Embryonic facial prominence (tissue), 1 donor: Measurements from ENCODE around the gene NECAB3.

Experiments used
- DNase-seq: peaks from one replicate; pipeline ENCODE4 v3.0.0-alpha.2; 2016; ENCODE audit errors: extremely low spot score

Gene NECAB3

DNA sequence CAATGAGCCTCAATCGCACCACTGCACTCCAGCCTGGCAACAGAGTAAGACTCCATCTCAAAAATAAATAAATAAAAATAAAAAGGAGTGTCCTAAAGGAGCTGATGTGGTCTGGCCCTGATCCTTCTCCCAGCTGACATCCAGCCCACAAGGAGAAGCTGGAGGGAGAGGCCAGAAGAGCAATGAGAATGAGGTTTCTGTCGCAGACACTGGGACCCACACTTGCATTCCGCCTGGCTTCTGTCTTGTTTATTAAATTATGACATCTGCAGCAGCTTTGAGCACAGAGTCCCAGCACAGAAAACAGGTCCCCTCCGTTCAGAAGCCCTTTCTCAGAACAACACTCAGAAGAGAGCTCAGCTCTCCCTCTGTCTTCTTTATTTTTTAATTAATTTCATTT, 22.2 kb upstream of the NECAB3 start:
- no peak for DNase-seq

DNA sequence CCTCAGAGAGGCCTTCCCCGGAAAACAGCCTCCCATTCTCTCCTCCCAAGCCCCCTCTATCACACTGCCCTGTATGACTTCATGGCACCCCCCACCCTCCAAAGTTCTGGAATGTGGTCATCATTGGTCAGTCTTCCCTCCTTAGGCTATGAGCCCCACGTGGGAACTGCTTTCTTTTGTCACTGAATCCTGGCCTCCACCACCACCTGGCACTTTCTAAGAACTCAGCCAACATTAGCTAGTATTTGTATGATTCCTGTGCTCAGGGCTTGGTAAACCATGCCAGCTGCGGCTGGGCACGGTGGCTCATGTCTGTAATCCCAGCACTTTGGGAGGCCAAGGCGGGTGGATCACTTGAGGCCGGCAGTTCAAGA, 20.4 kb upstream of the NECAB3 start:
- no peak for DNase-seq

DNA sequence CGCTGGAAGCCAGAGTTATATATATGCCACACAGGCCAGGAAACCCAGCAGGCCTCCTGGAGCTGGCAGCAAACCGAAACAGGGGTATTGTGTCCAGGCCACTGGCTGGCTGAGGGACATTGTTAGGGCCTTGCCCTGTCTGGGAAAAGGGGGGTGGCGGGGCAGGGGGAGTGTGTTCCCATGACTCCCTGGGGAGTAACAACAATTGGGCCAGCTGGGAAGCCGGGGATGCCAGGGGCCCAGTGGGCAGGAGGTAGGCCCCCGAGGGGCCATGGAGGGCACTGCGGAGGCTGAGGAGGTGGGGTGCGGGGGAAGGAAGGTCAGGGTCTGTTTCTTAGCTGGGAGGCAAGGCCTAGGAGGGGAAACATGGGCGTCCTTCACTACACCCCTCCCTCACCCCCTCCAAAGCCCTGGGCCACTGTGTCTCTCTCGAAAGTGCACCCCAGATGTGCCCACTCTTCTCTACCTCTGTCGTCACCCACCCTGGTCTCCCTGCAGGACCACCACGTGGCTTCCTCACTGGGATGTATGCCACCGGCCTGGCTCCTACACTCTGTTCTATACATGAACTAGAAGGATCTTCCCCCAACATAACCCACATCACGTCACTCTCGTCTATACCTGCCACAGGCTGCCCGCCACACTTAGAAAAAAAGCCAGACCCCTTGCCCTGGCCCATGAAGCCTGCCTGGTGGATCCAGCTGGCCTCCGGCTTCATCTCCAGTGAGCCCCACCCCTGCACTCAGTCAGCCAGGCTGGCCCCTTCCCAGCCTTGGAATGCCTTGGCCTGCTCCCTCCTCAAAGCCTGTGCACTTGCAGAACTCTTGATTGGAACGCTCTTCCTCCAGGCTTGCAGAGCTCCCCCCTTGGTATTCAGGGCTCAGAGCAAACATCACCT, 19.8 kb upstream of the NECAB3 start:
- no peak for DNase-seq

DNA sequence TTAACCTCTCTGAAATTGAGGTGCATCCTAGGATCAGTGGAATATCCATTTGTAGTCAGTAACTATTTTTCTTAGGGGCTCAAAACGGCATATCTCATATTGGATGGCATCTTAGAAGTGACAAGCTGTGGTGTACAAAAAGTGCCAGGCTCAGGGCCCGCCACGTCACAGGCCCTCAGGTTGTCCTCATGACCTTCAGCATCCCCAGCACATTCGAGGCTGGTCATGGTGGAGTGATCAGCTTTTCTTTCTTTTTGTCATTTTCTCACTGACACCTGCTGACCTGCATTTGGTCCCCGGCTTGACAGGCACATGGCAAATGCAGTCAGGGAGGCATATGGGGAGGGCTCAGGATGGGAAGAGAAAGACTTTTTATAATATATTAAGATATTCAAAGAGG, 19.1 kb upstream of the NECAB3 start:
- no peak for DNase-seq

DNA sequence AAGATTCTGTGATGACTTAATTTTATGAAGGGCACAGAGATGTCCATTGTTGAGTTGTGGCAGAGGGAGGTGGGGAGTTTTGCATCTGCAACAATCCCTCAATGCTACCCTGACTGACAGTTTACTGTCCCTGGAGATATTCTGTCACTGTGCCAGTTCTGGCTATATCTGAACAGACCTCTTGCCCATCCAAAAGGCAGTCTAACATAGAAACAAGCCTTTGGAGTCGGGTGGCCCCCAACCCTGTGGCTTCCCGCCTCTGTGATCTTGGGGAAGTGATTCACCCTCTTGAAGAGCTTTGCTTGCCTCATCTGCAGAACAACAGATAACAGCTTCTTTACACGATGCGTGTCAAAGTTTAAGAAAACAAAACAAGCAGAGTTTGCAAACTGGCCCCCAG, 15.7 kb upstream of the NECAB3 start:
- no peak for DNase-seq

DNA sequence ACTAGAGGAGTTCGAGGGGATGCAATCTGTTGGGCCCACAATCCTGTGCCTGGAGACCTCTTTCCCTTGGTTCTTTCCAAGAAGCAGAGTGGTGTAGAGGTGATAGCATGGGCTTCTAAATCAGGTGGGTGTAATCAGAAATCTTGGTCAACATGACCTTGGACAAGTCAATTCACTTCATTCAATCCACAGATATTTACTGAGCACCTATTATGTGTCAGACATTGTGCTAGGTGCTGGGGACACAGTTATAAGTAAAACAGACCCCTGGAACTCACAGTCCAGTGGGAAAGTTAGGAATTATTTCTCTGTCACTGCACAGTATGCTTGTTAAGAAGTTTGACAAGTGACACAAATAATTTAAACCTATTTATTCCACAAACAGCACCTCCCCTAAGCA, 15.3 kb upstream of the NECAB3 start:
- DNase-seq, result no peak

DNA sequence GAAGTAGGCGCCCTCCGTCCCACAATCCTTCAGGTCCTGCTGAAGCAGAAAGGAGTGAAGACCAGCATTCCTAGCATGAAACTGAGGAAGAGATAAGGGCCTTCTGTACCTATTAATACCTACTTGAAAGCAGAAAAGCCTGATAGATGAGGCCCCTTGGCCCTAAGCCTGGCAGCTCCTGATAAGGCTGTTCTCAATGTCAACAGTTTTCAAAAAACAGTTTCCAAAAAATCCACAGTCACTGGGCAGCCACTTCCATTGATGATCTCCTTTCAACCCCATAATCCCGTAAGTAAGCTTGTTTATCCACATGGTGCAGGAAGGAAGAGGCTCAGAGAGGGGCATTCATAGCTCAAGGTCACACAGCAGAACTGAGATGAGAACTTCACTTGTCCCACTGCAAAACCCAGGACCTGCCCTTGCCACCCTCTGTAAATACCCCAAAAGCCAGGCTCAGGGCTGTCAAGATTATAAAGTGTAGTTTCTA, 14.8 kb upstream of the NECAB3 start:
- DNase-seq, result no peak

DNA sequence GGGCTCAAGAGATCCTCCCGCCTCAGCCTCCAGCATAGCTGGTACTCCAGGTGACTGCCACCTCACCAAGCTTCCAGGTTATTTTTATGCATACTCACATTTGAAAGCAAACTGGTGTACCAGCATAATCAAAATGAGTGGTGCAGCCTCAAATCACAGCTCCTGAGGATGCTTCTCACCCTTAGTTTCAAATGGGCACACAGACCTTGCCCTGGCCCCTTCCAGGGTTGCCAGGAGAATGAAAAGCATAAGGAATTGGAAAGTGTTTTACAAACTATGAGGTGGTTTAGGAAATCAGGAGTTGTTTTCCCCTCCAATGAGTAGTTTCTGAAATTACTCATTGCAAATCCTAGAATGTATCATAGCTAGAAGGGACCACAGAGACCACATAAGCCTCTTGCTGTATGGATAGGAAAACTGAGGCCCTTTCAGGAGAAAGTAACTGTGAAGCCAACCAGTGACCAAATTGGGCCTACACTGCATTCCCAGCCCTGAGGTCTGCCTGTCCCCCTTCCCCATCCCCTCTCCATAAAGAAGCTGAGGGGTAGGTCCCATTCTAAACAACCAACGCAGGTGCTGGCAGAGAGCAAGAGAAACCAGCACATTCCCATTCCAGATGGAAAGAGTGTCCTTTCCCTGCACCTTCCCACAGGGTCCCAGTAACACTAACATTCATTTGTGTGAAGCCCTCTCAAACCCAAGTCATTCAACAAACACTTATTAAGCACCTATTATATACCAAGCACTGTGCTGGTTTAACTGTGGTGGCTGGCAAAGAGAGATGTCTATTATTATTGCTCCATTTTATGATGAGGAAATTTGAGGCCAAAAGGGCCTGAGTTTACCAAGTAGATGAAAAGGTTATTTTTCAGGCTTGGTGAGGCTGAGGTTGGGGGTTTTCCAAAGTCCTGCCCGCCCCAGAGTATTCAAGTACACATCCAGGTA, 14.0 kb upstream of the NECAB3 start:
- DNase-seq, result no peak

DNA sequence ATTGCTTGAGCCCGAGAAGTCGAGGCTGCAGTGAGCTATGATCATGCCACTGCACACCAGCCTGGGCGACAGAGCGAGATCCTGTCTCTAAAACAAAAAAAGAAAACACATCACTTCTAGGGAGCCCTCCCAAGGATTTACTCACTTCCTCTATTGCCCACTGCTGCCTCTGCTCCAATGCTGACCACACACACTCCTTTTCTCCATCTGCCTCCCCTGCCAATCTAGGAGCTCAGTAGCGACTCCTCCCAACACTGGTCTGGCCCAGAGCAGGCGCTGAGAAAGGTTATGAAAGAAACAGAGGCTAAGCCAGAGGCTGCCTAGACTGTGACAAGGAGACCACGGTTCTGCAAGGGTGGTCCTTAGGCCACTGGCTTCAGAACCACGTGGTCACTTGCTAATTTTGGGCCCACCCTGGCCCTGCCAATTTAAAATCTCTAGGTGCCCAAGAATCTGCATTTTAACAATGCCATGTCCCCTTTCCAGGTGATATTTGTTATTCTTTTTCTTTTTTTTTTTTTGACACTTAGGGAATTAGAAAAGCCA, 13.2 kb upstream of the NECAB3 start:
- DNase-seq, result no peak

DNA sequence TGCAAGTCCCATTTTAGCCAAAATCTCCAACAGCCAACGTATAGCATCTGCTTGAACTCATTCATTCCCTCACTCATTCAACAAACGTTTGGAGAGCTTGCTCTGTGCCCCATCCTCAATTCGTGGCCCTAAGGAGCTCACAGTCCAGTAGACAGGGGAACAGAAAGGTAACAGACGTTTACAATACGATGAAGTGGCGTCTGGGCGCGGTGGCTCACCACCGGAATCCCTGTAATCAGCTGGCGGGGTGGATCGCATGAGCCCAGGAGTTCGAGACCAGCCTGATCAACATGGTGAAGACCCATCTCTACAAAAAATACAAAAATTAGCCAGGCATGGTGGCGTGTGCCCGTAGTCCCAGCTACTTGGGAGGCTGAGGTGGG, 12.7 kb upstream of the NECAB3 start:
- DNase-seq, result no peak

DNA sequence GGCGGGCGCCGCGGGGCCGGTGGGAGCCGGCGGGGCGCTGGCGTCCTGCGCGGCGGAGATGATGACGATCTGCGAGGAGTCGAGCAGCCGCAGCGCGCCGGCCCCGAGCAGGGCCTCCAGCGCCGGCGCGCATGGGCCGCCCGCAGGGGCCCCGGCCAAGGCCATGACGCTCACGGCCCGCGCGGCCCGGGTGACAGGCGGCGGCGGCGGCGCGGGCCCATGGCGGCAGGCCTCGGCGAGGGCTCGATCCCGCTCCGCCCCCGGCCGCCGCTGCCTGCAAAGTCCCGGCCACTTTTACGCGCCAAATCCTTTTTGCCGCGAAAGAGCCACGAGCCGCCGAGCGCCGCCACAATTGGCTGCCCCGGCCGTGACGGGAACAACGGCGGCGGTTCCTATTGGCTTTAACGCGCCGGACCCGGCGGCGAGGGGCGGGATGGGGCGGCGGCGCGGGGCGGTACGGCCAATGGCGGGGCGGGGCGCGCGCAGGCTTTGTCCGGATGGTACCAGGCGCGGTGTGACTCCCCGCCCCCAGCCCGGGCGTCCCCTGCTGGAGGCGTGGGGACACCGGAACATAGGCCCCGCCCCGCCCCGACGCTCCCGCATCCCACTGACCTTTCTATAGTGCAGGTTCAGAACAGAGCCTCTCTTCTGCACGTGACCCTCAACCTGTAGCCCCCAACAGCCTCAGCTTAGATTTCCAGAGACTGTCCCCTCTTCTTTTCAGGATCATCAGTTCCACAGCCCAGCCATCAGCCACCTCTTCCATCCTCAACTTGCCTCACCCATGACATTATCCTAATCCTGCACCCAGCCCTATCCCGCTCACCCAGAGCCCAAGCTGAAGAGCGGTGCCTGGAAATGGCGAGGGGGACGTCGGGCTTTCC, 12.1 kb upstream of the NECAB3 start, which contains the start of gene E2F1:
Gene E2F1 (minus strand): TSS at position 286 of the 884 bp plus-strand sequence. CDS start 121 bp downstream, at position 165.
- DNase-seq, result peak; percentile 81

DNA sequence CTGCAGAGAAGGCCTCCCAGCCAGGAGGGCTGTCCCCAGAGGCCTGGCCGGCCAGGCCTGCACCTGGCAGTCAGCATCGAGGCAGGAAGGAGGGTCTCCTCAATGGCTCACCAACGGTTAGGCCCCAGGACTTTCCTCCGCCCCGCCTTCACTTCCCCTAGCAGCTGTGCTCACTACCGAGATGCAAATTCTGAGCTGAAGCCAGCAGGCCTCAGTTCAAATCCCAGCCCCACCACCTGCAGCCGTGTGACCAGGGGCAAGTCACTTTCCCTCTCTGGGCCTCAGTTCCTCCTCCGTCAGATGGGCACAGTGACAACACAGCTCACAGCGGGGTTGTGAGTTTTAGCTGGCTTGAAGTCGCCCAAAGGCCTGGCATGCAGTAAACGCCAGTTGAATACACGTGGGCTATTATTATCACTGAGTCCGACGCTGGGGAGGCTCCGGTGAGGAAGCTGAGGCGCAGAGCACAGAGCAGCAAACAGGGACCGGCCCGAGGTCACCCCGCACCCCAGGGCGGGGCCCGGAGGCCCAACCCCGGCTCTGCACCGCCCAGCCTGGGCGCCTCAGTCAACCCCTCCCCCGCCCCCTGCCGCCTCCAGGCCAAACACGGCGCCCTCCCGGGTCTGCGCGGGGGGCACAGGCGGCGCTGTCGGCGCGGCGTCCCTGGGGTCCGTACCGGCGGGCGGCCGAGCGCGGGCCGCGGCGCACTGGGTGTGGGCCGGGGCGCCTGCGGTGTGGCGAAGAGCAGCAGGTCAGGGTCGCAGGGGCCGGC, 11.3 kb upstream of the NECAB3 start:
- DNase-seq, result no peak

DNA sequence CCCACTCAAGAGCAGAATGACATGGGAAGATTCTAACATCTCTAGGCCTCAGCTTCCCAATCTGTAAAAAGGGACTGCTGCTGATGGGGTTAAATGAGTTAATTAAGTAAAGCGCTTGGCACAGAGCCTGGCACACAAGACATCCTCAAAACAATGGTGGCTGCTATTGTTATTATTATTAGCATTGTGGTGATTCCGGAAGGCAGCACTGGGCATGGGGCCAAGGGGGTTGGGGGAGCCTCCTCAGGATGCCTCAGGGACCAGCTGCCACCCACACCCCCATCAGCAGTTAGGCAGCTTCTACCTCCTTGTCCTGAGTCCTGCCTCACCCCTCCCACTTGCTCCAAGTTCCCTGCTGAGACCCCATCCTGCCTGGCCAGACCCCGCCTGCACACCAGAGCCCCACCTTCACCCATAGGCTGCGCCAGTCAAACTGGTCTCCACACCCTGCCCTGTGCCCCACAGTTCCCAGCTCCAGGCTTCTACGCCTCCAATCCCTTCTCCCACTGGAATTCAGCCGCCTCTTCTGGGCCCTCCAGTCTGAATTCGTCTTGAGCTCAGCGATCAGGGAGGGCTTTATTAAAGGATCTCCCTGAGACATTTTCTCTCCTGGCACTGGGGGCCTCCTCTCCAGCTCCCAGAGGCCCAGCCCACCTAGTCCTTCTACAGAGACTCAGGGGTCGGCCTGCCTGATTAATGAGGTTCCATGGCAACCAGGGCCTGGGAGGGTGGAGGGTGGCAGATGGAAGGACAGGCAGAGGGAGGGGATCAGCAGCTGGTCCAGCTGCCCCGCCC, 10.5 kb upstream of the NECAB3 start:
- no peak for DNase-seq

DNA sequence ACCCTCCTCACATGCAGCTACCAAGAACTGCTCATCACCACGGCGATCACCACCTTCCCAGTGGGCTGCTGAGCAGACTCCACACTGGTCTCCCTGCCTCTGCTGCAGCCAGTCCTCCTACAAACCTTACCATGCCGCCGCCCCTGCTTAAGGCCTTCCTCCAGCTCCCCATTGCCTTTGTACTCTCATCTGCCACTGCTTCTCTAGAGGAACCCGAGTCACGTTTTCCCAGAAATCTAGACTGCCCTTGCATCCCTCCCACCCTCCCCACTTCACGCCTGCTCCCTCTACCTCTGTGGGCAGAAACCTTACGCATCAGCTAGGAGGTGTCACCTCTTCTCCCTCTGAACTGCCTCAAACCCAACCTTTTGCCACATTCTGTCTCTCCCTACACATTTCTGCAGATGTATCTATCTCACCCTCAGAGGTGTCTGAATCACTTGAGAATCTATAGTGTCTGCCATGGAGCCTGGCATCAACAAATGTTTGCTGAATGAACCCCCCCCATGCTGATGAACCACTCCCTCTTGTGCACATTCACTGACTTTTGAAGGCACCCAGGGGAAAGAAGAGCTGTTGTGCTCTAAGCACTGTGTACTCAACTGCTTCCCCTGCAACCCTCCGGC, 7.6 kb upstream of the NECAB3 start:
- DNase-seq, result no peak

DNA sequence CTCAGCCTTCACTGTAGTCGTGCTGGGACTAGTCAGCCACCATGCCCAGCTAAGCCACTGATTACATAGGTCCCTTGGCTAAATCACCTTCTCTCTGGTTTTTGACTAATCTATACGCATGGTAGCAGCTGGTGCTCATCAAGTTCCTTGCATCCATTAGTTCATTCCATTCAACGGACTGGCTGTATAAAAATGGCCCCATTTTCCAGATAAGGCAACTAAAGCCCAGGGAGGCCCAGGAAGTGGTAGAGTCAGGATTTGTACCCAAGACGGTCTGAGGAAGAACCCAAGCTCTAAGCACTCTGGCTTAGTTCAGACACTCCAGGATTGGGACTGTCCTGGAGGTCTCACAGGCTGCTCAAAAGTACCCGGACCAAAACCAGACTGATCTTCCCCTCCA, 7.1 kb upstream of the NECAB3 start:
- no peak for DNase-seq

DNA sequence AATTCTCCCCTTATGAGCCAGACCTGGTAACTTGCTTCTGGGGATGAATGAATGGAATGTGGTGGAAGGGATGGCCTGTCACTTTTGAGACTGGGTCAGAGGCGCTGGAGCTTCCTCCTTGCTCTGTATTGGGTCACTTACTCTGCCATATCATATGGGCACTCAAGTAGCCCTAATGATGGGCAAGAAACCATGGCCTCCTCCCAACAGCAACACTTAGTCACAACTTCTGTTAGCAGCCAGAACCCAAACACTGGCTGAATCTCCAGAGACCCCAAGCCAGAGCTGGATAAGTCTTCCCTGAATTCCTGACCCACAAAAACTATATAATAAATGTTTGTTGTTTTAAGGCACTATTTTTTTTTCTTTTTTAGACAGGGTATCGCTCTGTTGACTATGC, 6.5 kb upstream of the NECAB3 start:
- no peak for DNase-seq

DNA sequence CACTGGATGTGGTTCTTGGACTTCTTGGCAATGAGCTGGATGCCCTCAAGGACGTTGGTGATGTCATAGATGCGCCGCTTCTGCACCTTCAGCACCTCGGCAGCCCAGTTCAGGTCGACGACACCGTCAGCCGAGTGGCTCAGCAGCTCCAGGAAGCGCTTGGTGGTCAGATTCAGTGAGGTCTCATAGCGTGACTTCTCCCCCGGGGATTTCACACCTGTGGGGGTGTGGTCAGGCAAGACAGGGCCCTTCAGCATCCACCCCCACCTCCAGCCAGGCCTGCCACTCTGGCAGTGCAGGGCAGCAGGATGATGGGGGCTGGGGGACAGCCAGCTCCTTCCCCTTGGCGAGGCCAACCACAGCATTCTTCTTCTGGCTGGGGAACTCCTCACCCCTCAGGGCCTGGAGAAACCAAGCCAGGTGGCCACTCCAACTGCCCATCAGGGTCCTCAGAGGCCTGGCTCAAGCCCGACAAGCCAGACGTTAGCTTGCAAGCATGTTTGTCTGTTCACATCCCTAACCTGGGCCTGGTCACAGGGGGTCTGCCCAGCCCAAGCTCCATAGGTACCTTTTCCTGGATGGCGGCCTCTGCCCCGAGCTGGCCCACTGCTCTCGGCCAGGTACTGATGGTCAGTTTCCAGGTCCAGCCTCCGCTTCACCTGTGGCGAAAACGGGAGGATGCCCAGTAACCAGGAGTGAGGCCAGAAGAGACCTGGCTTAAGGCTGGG, 5.7 kb upstream of the NECAB3 start:
- DNase-seq, result no peak

DNA sequence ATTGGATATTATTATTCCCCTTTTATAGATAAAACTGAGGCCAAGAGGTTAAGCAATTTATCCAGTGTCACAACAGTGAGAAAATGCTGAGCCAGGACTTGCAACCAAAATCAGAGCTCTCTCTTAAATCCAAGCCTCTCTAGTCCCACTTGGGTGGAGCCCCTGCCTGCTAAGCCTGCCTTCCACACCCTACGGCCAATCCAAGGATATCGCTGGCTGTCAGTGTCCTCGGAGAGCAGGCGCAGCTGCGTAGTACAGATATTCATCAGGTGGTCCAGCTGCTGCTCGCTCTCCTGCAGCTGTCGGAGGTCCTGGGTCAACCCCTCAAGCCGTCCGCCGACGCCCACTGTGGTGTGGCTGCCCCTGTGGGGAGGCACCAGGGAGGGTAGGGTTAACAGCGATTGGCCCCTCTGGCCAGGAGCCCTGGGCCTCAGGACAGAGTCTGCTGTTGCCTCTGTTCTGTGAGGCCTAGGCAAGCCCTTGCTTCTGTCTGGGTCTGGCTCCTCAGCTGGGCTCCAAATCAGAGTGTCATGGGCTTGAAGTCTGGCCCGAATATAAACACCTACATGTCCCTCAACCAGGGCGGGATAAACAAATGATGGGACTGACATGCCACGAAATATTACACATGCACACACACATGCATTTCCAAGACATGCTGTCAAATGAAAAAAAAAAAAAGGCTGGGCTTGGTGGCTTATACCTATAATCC, 3.9 kb upstream of the NECAB3 start:
- no peak for DNase-seq
